GM19043 (cell line): Measurements from ENCODE around the gene SMTN.
"Not testable (repeated sequence)": the region's sequence is repeated elsewhere in the genome, so short reads cannot be mapped to it uniquely, and the experiment has no call there.

Source experiments
- ATAC-seq: cut with Tn5 transposase; IDR thresholded peaks from one replicate; pipeline ENCODE4 v1.9.1; 2021; ENCODE audit warnings: low read depth; ENCODE audit not compliant: unreplicated experiment

SMTN gene

GRCh38 chr22:31069691-31070314, 11.3 kb upstream of the SMTN start:
- not testable (repeated sequence) for ATAC-seq

- not testable (repeated sequence) for ATAC-seq
These were observed 8.0 kb upstream of the SMTN start for GRCh38 chr22:31073125-31073524.

GRCh38 chr22:31073545-31074145, 7.5 kb upstream of the SMTN start:
- not testable (repeated sequence) for ATAC-seq

GRCh38 chr22:31075961-31076360, 5.2 kb upstream of the SMTN start:
- no peak for ATAC-seq

- no peak for ATAC-seq
These were observed 3.4 kb upstream of the SMTN start for GRCh38 chr22:31077681-31078080.

- not testable (repeated sequence) for ATAC-seq
These were observed 2.7 kb upstream of the SMTN start for GRCh38 chr22:31078389-31078788.

- ATAC-seq, result no peak
These were observed 1.9 kb upstream of the SMTN start for GRCh38 chr22:31079095-31079642.

GRCh38 chr22:31080164-31080847, 812 bp upstream of the SMTN start:
- ATAC-seq, result no peak

- no peak for ATAC-seq
These were observed 966 bp downstream of the SMTN start for GRCh38 chr22:31081963-31082605.

GRCh38 chr22:31082606-31083376, 1.7 kb downstream of the SMTN start:
- no peak for ATAC-seq

- no peak for ATAC-seq
These were observed 2.3 kb downstream of the SMTN start for GRCh38 chr22:31083377-31083768.

- no peak for ATAC-seq
These were observed 3.0 kb downstream of the SMTN start for GRCh38 chr22:31083923-31084810.

GRCh38 chr22:31084811-31085492, 3.8 kb downstream of the SMTN start:
- peak; percentile 54 for ATAC-seq

- ATAC-seq, result no peak
These were observed 4.3 kb downstream of the SMTN start for GRCh38 chr22:31085493-31085824.

GRCh38 chr22:31085928-31086327, 4.8 kb downstream of the SMTN start:
- no peak for ATAC-seq

- ATAC-seq, result no peak
These were observed 5.7 kb downstream of the SMTN start for GRCh38 chr22:31086703-31087330.

- ATAC-seq, result no peak
These were observed 6.7 kb downstream of the SMTN start for GRCh38 chr22:31087744-31088215.

GRCh38 chr22:31088233-31088986, 7.3 kb downstream of the SMTN start:
- no peak for ATAC-seq
